ENCODE results near the gene ASAP2. TPM values are rescaled to one million over a fixed set of nuclear protein-coding genes. Genes with fewer than 3 reads are reported as not detected.

ASAP2 gene
- total RNA-seq, 1 experiment from 2014 or later: 12.6 TPM

- H3K9me3 Mint-ChIP-seq: peaks cover 3 to 5% of the 10 kb centered on the region in 2 experiments; a peak in 3 of 5 replicates
- no peak overlapping the region for H3K14ac ChIP-seq (ENCODE audit: insufficient read depth, low read length)
- H2BK120ac ChIP-seq (ENCODE audit: low read depth, low read length, poor library complexity, severe bottlenecking): no peak overlapping the region
- H3K4me3 Mint-ChIP-seq: no peak overlapping the region
- H3K36me3 Mint-ChIP-seq (ENCODE audit: insufficient read depth in 1 of 3, low read depth in 3 of 3): peaks cover 0 to 2% (median 0%) of the 10 kb centered on the region in 3 experiments; a peak in 2 of 7 replicates
- no peak overlapping the region for H3K23ac ChIP-seq (ENCODE audit: insufficient read length, low read depth, low read length)
- H2AFZ ChIP-seq (ENCODE audit: low read length): no peak overlapping the region
- no peak overlapping the region for H2BK5ac ChIP-seq (ENCODE audit: insufficient read length, low read length)
- H2BK15ac ChIP-seq (ENCODE audit: low read depth, low read length): no peak overlapping the region
- whole genome bisulfite sequencing (ENCODE audit: extremely low coverage, insufficient read length, low lambda C conversion rate): no CpG with 5 or more reads among the region's 9 CpGs
- H3T11ph ChIP-seq (ENCODE audit: low read length): no peak overlapping the region
- no peak overlapping the region for H3K4ac ChIP-seq (ENCODE audit: low read depth, low read length)
- no peak overlapping the region for H3K18ac ChIP-seq (ENCODE audit: insufficient read length, low read depth, low read length)
- no peak overlapping the region for H2BK20ac ChIP-seq (ENCODE audit: low read depth, low read length, poor library complexity, severe bottlenecking)
- H3K79me1 ChIP-seq (ENCODE audit: insufficient read depth, low read depth, low read length, poor library complexity, severe bottlenecking): no peaks in the 10 kb centered on the region
- H3K79me2 ChIP-seq (ENCODE audit: insufficient read depth, low read length): no peaks in the 10 kb centered on the region
- no peaks in the 10 kb centered on the region for H4K20me1 ChIP-seq (ENCODE audit: control insufficient read depth, insufficient read depth, insufficient read length)
- H3K4me1 ChIP-seq (ENCODE audit: insufficient read depth, low read length): peaks cover 4% of the 10 kb centered on the region
- no peak overlapping the region for H3K9ac ChIP-seq (ENCODE audit: extremely low read depth, insufficient read length, low read length)
- no peak overlapping the region for H4K91ac ChIP-seq (ENCODE audit: insufficient read length, low read depth, low read length)
- no peak overlapping the region for H3K56ac ChIP-seq (ENCODE audit: insufficient read length, low read depth, low read length)
- H3K27ac ChIP-seq (ENCODE audit: insufficient read length, low read depth, low read length): no peak overlapping the region
- H4K8ac ChIP-seq (replicated peaks; ENCODE audit: insufficient read length, low read depth, low read length): no peak overlapping the region
- H3K27ac Mint-ChIP-seq: no peak overlapping the region
- no peak for TF ChIP-seq CTCF (conservative IDR thresholded peaks at IDR 0.05)
- no peak for DNase-seq
- H3K4me2 ChIP-seq (ENCODE audit: insufficient read depth, insufficient read length, low read length): no peak overlapping the region
- no peaks in the 10 kb centered on the region for H3K23me2 ChIP-seq (ENCODE audit: insufficient read length, low read depth, low read length, poor library complexity, severe bottlenecking)
- no peak overlapping the region for H4K5ac ChIP-seq (ENCODE audit: insufficient read length, low read depth, low read length)
- peaks cover 29 to 34% of the 10 kb centered on the region in 2 experiments for H3K4me1 Mint-ChIP-seq
- H3K27me3 Mint-ChIP-seq (ENCODE audit: low read depth): peaks cover 4% of the 10 kb centered on the region
- no peaks in the 10 kb centered on the region; the same call in 1 of the 2 replicates for H3K27me3 ChIP-seq (ENCODE audit: insufficient read depth, low read length)
- no peak overlapping the region for H2BK12ac ChIP-seq (ENCODE audit: insufficient read length, low read depth, low read length)
- H3K9me3 ChIP-seq (ENCODE audit: control insufficient read depth, low read depth, low read length): no peaks in the 10 kb centered on the region
- H2AK5ac ChIP-seq (ENCODE audit: insufficient read length, low read length): no peak overlapping the region
These were observed 26.9 kb upstream of the ASAP2 start for GRCh38 chr2:9179572-9180201.

All from H9 (cell line).